ENCODE results near the gene ASPN.
A peak's percentile ranks its signal among the peaks of the same experiment; 100 is the strongest.

Gene ASPN

DNA sequence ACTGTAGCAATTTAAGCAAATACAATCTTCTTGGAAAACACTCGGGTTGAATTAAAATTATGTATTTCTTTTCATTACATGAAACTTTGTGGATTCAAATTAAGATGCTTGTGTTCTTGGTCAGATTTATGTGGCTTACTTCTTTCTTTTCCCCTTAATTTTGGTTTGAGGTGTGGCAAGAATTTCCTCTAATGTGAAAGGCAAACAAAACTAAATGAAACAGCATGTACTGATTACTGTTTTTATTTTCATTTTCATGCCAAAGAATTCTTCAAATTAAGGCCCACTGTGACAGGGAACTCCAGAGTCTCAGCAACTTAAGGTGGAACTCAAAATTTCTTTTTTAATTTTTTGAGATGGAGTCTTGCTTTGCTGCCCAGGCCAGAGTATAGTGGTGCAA, 58.0 kb downstream of the ASPN start, which contains the start of gene OMD:
Gene OMD, minus strand, starts transcription at position 132 of the 400 bp plus-strand sequence. CDS start 6,913 bp downstream, outside the sequence.
- no peak for DNase-seq
- Histone ChIP-seq H2BK120ac (ENCODE audit: low read depth, low read length) (no peak within 1 kb of the TSS), H3K9ac (ENCODE audit: low read length) (peak within 1 kb of the TSS; percentile 79), H4K8ac (ENCODE audit: low read length) (no peak within 1 kb of the TSS), H3K14ac (ENCODE audit: low read length in 2 of 2) (no peak within 1 kb of the TSS), H3K79me1 (replicated peaks; ENCODE audit: low read length, poor library complexity, severe bottlenecking) (no peaks in the 10 kb centered on the region), H3K27ac (ENCODE audit: low read length, poor library complexity, severe bottlenecking) (no peak within 1 kb of the TSS), H3K27me3 (ENCODE audit: control insufficient read depth in 1 of 2, insufficient read depth in 1 of 2, low read length in 2 of 2) (no peaks in the 10 kb centered on the region), H2AFZ (ENCODE audit: low read depth, low read length) (no peak within 1 kb of the TSS), H3K4me1 (ENCODE audit: control insufficient read depth, insufficient read depth, low read depth, low read length) (no peaks in the 10 kb centered on the region), H3K36me3 (ENCODE audit: control insufficient read depth in 1 of 2, insufficient read depth in 2 of 2, low read depth in 1 of 2, low read length in 2 of 2) (no peaks in the 10 kb centered on the region), H3K9me3 (ENCODE audit: control insufficient read depth, low read length) (no peaks in the 10 kb centered on the region), H3K23ac (ENCODE audit: low read length in 2 of 2) (no peak within 1 kb of the TSS), H4K91ac (ENCODE audit: low read length) (no peak within 1 kb of the TSS), H2BK15ac (ENCODE audit: low read depth, poor library complexity, severe bottlenecking) (no peak within 1 kb of the TSS), H2BK5ac (ENCODE audit: low read depth, low read length, poor library complexity, severe bottlenecking) (no peak within 1 kb of the TSS), H3K4me2 (ENCODE audit: low read length, poor library complexity, severe bottlenecking) (no peak within 1 kb of the TSS), H2AK5ac (ENCODE audit: low read length, severe bottlenecking) (no peak within 1 kb of the TSS), H3K4ac (ENCODE audit: low read depth in 1 of 2, low read length in 2 of 2) (no peak within 1 kb of the TSS), H2BK12ac (ENCODE audit: low read length in 2 of 2) (no peak within 1 kb of the TSS), H3K18ac (ENCODE audit: low read depth in 1 of 2, low read length in 2 of 2) (no peak within 1 kb of the TSS), H3K4me3 (ENCODE audit: insufficient read depth in 1 of 2, low read depth in 1 of 2, low read length in 2 of 2) (peak within 1 kb of the TSS in 1 of 2 experiments; percentile 38)
- no CpG with 5 or more reads among the region's 1 CpG for WGBS

DNA sequence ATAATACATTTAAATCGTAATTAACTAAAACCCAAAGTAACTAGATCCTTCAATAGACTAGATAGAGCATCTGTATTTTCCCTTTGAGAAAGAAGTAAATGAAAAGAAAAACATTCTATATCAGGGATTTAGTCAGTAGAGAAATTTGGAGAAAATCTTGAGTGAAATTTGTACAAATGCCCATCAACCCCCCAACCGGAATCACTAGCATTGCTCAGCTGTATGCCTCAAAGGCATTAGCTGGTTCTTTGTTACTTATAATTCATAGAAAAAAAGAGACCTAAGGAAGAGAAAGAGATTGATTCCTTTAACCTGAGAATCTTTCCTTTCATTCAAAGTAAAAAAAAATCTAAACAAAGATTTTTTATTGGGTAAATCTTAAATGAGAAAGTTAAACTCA, 58.7 kb downstream of the ASPN start:
- no peak overlapping the region for H3K18ac ChIP-seq (ENCODE audit: low read depth in 1 of 2, low read length in 2 of 2)
- no peaks in the 10 kb centered on the region for H3K27me3 ChIP-seq (ENCODE audit: control insufficient read depth in 1 of 2, insufficient read depth in 1 of 2, low read length in 2 of 2)
- no peak overlapping the region for H4K8ac ChIP-seq (ENCODE audit: low read length)
- no peaks in the 10 kb centered on the region for H3K36me3 ChIP-seq (ENCODE audit: control insufficient read depth in 1 of 2, insufficient read depth in 2 of 2, low read depth in 1 of 2, low read length in 2 of 2)
- no peak overlapping the region for H2AFZ ChIP-seq (ENCODE audit: low read depth, low read length)
- no peak overlapping the region for H4K91ac ChIP-seq (ENCODE audit: low read length)
- no peak overlapping the region for H3K4me2 ChIP-seq (ENCODE audit: low read length, poor library complexity, severe bottlenecking)
- peak overlapping the region; percentile 79 for H3K9ac ChIP-seq (ENCODE audit: low read length)
- no peak overlapping the region for H2BK5ac ChIP-seq (ENCODE audit: low read depth, low read length, poor library complexity, severe bottlenecking)
- no peak overlapping the region for H2BK15ac ChIP-seq (ENCODE audit: low read depth, poor library complexity, severe bottlenecking)
- H3K14ac ChIP-seq (ENCODE audit: low read length in 2 of 2): no peak overlapping the region
- H3K4me3 ChIP-seq (ENCODE audit: insufficient read depth in 1 of 2, low read depth in 1 of 2, low read length in 2 of 2): no peak overlapping the region
- H3K79me1 ChIP-seq (replicated peaks; ENCODE audit: low read length, poor library complexity, severe bottlenecking): no peaks in the 10 kb centered on the region
- WGBS: no CpG with 5 or more reads among the region's 2 CpGs
- no peak overlapping the region for H3K23ac ChIP-seq (ENCODE audit: low read length in 2 of 2)
- H3K9me3 ChIP-seq (ENCODE audit: control insufficient read depth, low read length): no peaks in the 10 kb centered on the region
- H3K27ac ChIP-seq (ENCODE audit: low read length, poor library complexity, severe bottlenecking): no peak overlapping the region
- H2AK5ac ChIP-seq (ENCODE audit: low read length, severe bottlenecking): no peak overlapping the region
- H3K4me1 ChIP-seq (ENCODE audit: control insufficient read depth, insufficient read depth, low read depth, low read length): no peaks in the 10 kb centered on the region
- no peak overlapping the region for H2BK12ac ChIP-seq (ENCODE audit: low read length in 2 of 2)
- H2BK120ac ChIP-seq (ENCODE audit: low read depth, low read length): no peak overlapping the region
- H3K4ac ChIP-seq (ENCODE audit: low read depth in 1 of 2, low read length in 2 of 2): no peak overlapping the region
- no peak for DNase-seq

DNA sequence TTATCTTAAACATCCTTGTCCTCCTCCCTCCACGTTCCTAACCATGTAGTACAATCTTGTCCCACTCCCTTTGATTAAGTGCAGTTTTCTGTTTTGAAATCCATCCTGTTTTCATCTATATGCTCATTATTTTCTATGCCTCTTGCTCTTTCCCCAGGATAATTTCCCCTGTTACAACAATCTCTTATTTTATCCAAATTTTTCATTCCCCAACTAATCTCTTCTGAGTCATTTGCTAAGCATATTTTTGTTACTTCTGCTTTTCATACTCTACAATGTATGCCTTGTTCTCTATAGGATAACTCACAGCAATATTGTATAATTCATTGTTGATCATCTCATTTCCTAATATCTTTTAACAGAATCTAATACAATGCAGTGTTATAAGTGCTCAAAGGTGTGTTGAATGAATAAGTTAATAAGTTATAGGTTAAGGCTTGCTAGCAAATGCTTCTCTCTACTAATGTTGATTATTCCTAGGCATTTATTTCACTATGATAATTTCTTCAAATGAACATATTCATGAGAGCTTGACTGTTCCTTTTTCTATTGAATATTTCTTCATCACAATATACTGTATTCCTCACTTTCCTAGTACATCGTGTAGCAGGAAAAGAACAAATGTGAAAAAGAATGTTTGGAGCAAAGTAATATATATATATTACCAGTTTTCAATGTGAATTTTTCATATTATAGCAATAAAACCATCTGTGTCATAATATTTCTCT, 59.5 kb downstream of the ASPN start:
- no peaks in the 10 kb centered on the region for H3K4me1 ChIP-seq (ENCODE audit: control insufficient read depth, insufficient read depth, low read depth, low read length)
- H3K36me3 ChIP-seq (ENCODE audit: control insufficient read depth in 1 of 2, insufficient read depth in 2 of 2, low read depth in 1 of 2, low read length in 2 of 2): no peaks in the 10 kb centered on the region
- H2AFZ ChIP-seq (ENCODE audit: low read depth, low read length): no peak overlapping the region
- H2BK12ac ChIP-seq (ENCODE audit: low read length in 2 of 2): no peak overlapping the region
- no peak overlapping the region for H3K18ac ChIP-seq (ENCODE audit: low read depth in 1 of 2, low read length in 2 of 2)
- H3K4me2 ChIP-seq (ENCODE audit: low read length, poor library complexity, severe bottlenecking): no peak overlapping the region
- no peak overlapping the region for H3K23ac ChIP-seq (ENCODE audit: low read length in 2 of 2)
- H2BK120ac ChIP-seq (ENCODE audit: low read depth, low read length): no peak overlapping the region
- no peak overlapping the region for H3K27ac ChIP-seq (ENCODE audit: low read length, poor library complexity, severe bottlenecking)
- no peak overlapping the region for H3K9ac ChIP-seq (ENCODE audit: low read length)
- 86% methylated on average over 1 of the region's 2 CpGs for WGBS
- no peak overlapping the region for H3K4ac ChIP-seq (ENCODE audit: low read depth in 1 of 2, low read length in 2 of 2)
- no peak overlapping the region for H3K4me3 ChIP-seq (ENCODE audit: insufficient read depth in 1 of 2, low read depth in 1 of 2, low read length in 2 of 2)
- H3K14ac ChIP-seq (ENCODE audit: low read length in 2 of 2): no peak overlapping the region
- H2BK5ac ChIP-seq (ENCODE audit: low read depth, low read length, poor library complexity, severe bottlenecking): no peak overlapping the region
- no peak overlapping the region for H2AK5ac ChIP-seq (ENCODE audit: low read length, severe bottlenecking)
- no peaks in the 10 kb centered on the region for H3K79me1 ChIP-seq (replicated peaks; ENCODE audit: low read length, poor library complexity, severe bottlenecking)
- H3K27me3 ChIP-seq (ENCODE audit: control insufficient read depth in 1 of 2, insufficient read depth in 1 of 2, low read length in 2 of 2): no peaks in the 10 kb centered on the region
- no peak overlapping the region for H2BK15ac ChIP-seq (ENCODE audit: low read depth, poor library complexity, severe bottlenecking)
- H3K9me3 ChIP-seq (ENCODE audit: control insufficient read depth, low read length): no peaks in the 10 kb centered on the region
- no peak for DNase-seq
- no peak overlapping the region for H4K8ac ChIP-seq (ENCODE audit: low read length)
- no peak overlapping the region for H4K91ac ChIP-seq (ENCODE audit: low read length)

DNA sequence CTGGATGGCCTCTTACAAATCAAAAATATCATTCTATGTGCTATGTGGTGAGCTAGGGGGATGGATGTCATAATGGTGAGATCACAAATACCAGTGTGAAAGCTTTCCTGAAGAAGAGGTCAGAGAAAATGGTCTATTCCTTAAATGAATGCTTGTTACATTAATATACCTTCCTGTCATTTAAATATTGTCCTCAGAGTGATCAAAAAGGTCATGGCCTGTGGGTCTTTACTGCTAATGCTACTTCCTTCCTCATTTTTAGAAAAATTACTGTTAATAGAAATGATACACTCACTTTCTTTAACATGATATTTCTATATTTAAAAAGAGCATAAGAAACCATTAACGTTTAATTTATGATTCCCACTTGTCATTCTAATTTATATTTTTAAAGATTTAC, 67.7 kb downstream of the ASPN start:
- Histone ChIP-seq H3K9me3 (ENCODE audit: control insufficient read depth, low read length) (no peaks in the 10 kb centered on the region), H4K8ac (ENCODE audit: low read length) (no peak overlapping the region), H3K4me3 (ENCODE audit: insufficient read depth in 1 of 2, low read depth in 1 of 2, low read length in 2 of 2) (no peak overlapping the region), H3K36me3 (ENCODE audit: control insufficient read depth in 1 of 2, insufficient read depth in 2 of 2, low read depth in 1 of 2, low read length in 2 of 2) (no peaks in the 10 kb centered on the region), H2BK5ac (ENCODE audit: low read depth, low read length, poor library complexity, severe bottlenecking) (no peak overlapping the region), H3K27me3 (ENCODE audit: control insufficient read depth in 1 of 2, insufficient read depth in 1 of 2, low read length in 2 of 2) (no peaks in the 10 kb centered on the region), H3K79me1 (replicated peaks; ENCODE audit: low read length, poor library complexity, severe bottlenecking) (no peaks in the 10 kb centered on the region), H3K27ac (ENCODE audit: low read length, poor library complexity, severe bottlenecking) (no peak overlapping the region), H3K23ac (ENCODE audit: low read length in 2 of 2) (no peak overlapping the region), H3K18ac (ENCODE audit: low read depth in 1 of 2, low read length in 2 of 2) (no peak overlapping the region), H3K4ac (ENCODE audit: low read depth in 1 of 2, low read length in 2 of 2) (no peak overlapping the region), H3K9ac (ENCODE audit: low read length) (no peak overlapping the region), H3K4me2 (ENCODE audit: low read length, poor library complexity, severe bottlenecking) (no peak overlapping the region), H3K4me1 (ENCODE audit: control insufficient read depth, insufficient read depth, low read depth, low read length) (no peaks in the 10 kb centered on the region), H2BK12ac (ENCODE audit: low read length in 2 of 2) (no peak overlapping the region), H2BK15ac (ENCODE audit: low read depth, poor library complexity, severe bottlenecking) (no peak overlapping the region), H2AFZ (ENCODE audit: low read depth, low read length) (no peak overlapping the region), H4K91ac (ENCODE audit: low read length) (no peak overlapping the region), H3K14ac (ENCODE audit: low read length in 2 of 2) (no peak overlapping the region), H2BK120ac (ENCODE audit: low read depth, low read length) (no peak overlapping the region), H2AK5ac (ENCODE audit: low read length, severe bottlenecking) (no peak overlapping the region)
- no CpG with 5 or more reads among the region's 1 CpG for WGBS
- no peak for DNase-seq

All from mesenchymal stem cell (in vitro differentiated cells and primary cell).